Osteocyte (in vitro differentiated cells): Measurements from ENCODE around the gene DCDC2. TPM values are rescaled to one million over a fixed set of nuclear protein-coding genes. Genes with fewer than 3 reads are reported as not detected.
A peak's percentile ranks its signal among the peaks of the same experiment; 100 is the strongest.
"Not testable (repeated sequence)": the region's sequence is repeated elsewhere in the genome, so short reads cannot be mapped to it uniquely, and the experiment has no call there.

Source experiments
- DNase-seq: peaks from one replicate; pipeline ENCODE4 v3.0.0; 2021; ENCODE audit warnings: mixed read lengths; ENCODE audit not compliant: unreplicated experiment; ENCODE audit errors: extremely low spot score
- H3K27ac Mint-ChIP-seq: one replicate; pipeline ENCODE4 v1.8.0; 2021; ENCODE audit warnings: mild to moderate bottlenecking, mixed read lengths; ENCODE audit not compliant: unreplicated experiment
- H3K27me3 Mint-ChIP-seq: one replicate; pipeline ENCODE4 v1.8.0; 2021; ENCODE audit warnings: mixed read lengths; ENCODE audit not compliant: unreplicated experiment
- H3K36me3 Mint-ChIP-seq: one replicate; pipeline ENCODE4 v1.8.0; 2021; ENCODE audit warnings: mixed read lengths; ENCODE audit not compliant: unreplicated experiment
- H3K4me1 Mint-ChIP-seq: one replicate; pipeline ENCODE4 v1.8.0; 2021; ENCODE audit warnings: mixed read lengths; ENCODE audit not compliant: unreplicated experiment
- H3K4me3 Mint-ChIP-seq: one replicate; pipeline ENCODE4 v1.8.0; 2021; ENCODE audit warnings: mild to moderate bottlenecking, moderate library complexity, mixed read lengths; ENCODE audit not compliant: unreplicated experiment
- H3K9me3 Mint-ChIP-seq: one replicate; pipeline ENCODE4 v1.8.0; 2021; ENCODE audit warnings: mixed read lengths; ENCODE audit not compliant: unreplicated experiment
- total RNA-seq: library from RNA; stranded (reverse); gene quantifications from 2 replicates; pipeline ENCODE4 v1.2.1, GENCODE V29; 2021
- TF ChIP-seq, protein P1 (sequence below): fragments of 200-600 bp; sonication (generic); IDR thresholded peaks from 2 replicates; pipeline ENCODE4 v1.5.0; 2021; ENCODE audit warnings: antibody characterized with exemption, mild to moderate bottlenecking, moderate library complexity

Gene DCDC2
- total RNA-seq, 1 donor from 2014 or later = 1.0 TPM

DNA sequence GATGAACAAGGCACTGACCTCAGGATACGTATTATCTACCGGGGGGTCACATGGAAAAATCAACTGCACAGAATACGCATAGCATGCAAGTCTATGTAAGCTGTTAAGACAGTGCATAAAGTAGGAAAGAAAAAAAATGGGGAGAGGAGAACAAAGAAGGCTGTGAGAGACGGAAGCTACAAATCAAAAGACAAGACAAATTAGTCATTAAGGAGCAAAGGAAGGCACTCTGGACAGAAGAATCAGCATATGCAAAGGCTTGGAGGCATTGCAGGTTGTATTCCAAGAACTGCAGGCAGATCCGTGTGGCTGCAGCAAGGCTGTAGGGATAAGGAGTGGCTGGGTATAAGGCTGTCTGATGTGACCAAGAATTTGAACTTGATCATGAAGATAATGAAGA is 142.9 kb downstream of the DCDC2 start:
- DNase-seq = no peak
- Mint-ChIP-seq H3K27ac (no peak overlapping the region), H3K4me3 (no peak overlapping the region), H3K9me3 (no peaks in the 10 kb centered on the region), H3K36me3 (no peaks in the 10 kb centered on the region), H3K27me3 (peaks cover 11% of the 10 kb centered on the region), H3K4me1 (no peaks in the 10 kb centered on the region)
- TF ChIP-seq, protein P1, sequence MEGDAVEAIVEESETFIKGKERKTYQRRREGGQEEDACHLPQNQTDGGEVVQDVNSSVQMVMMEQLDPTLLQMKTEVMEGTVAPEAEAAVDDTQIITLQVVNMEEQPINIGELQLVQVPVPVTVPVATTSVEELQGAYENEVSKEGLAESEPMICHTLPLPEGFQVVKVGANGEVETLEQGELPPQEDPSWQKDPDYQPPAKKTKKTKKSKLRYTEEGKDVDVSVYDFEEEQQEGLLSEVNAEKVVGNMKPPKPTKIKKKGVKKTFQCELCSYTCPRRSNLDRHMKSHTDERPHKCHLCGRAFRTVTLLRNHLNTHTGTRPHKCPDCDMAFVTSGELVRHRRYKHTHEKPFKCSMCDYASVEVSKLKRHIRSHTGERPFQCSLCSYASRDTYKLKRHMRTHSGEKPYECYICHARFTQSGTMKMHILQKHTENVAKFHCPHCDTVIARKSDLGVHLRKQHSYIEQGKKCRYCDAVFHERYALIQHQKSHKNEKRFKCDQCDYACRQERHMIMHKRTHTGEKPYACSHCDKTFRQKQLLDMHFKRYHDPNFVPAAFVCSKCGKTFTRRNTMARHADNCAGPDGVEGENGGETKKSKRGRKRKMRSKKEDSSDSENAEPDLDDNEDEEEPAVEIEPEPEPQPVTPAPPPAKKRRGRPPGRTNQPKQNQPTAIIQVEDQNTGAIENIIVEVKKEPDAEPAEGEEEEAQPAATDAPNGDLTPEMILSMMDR = no peak

DNA sequence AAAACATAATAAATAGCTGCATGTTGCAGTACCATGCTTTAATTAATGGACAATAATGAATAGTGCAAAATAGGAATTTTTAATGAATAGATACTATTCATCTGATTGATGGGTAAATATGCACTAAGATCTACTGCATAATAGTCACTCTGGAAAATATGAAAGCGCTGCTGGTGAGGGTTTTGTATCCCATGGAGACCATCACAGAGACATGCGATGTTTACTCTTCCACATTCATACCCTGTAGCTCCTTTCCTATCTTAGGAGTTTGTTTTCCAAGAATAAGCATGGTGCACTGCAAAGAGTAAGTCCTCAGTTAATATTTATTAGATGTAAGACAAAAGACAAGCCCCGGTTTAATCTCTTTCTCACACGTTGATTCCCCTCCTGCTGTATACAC is 150.4 kb downstream of the DCDC2 start:
- Mint-ChIP-seq H3K4me1 (no peaks in the 10 kb centered on the region), H3K9me3 (no peaks in the 10 kb centered on the region), H3K27ac (no peak overlapping the region), H3K27me3 (peaks cover 14% of the 10 kb centered on the region), H3K36me3 (no peaks in the 10 kb centered on the region), H3K4me3 (no peak overlapping the region)
- DNase-seq = no peak
- TF ChIP-seq, protein P1 = no peak

DNA sequence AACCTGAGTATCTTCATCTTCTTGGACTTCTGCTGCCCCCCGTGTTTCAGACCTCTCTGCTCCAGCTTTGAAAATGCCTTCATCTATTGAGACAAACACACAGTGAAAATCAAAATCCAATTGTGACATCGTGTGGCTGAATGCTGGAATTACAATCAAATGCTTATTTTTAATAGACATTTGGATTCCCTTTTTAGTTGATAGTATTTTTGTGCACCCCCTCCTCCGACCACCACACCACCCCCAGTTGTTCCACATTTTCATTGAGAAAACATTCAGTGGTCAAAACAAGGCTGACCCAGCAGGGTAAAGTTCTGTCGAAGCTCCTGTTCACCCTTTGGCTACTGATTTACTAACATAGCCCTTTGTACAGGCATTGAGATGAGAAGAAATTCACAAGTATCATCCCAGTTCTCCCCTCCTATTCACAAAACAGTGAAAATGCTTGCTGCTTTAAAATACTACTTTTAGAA is 152.8 kb downstream of the DCDC2 start:
- H3K27me3 Mint-ChIP-seq = peaks cover 10% of the 10 kb centered on the region
- DNase-seq = no peak
- H3K27ac Mint-ChIP-seq = no peak overlapping the region
- TF ChIP-seq, protein P1 = peak; percentile 71
- H3K4me1 Mint-ChIP-seq = no peaks in the 10 kb centered on the region
- peaks cover 6% of the 10 kb centered on the region for H3K9me3 Mint-ChIP-seq
- no peak overlapping the region for H3K4me3 Mint-ChIP-seq
- H3K36me3 Mint-ChIP-seq = no peaks in the 10 kb centered on the region

DNA sequence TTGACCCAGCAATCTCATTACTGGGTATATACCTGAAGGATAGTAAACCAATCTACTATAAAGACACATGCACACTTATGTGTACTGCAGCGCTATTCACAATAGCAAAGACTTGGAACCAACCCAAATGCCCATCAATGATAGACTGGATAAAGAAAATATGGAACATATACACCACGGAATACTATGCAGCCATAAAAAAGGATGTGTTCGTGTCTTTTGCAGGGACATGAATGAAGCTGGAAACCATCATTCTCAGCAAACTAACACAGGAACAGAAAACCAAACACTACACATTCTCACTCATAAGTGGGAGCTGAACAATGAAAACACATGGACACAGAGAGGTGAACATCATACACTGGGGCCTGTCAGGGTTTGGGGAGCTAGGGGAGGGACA is 153.7 kb downstream of the DCDC2 start:
- H3K27me3 Mint-ChIP-seq, H3K27ac Mint-ChIP-seq, H3K9me3 Mint-ChIP-seq, H3K4me1 Mint-ChIP-seq, H3K36me3 Mint-ChIP-seq, DNase-seq, H3K4me3 Mint-ChIP-seq: not testable (repeated sequence)

DNA sequence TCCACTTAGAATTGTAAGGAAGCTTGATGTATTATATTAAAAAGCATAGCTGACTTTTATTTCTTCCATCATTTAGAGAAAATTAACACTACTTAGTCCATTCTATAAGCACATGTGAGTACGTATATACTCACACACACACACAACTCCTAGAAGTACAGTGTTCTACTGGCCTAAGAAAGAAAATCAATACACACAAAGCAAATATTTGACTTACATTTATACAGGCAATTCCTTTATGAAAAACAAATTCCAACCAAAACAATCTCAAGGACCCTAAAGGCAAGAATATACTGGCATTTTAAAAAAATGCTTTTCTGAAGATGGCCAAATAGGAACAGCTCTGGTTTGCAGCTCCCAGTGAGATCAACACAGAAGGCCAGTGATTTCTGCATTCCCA is 160.0 kb downstream of the DCDC2 start:
- no peak overlapping the region for H3K27ac Mint-ChIP-seq
- H3K4me3 Mint-ChIP-seq = no peak overlapping the region
- peaks cover 6% of the 10 kb centered on the region for H3K9me3 Mint-ChIP-seq
- no peaks in the 10 kb centered on the region for H3K36me3 Mint-ChIP-seq
- no peak for DNase-seq
- TF ChIP-seq, protein P1 = no peak
- peaks cover 18% of the 10 kb centered on the region for H3K27me3 Mint-ChIP-seq
- no peaks in the 10 kb centered on the region for H3K4me1 Mint-ChIP-seq
